Thyroid gland (tissue), 4 donors: ENCODE measurements around the gene RNF31. TPM values are rescaled to one million over a fixed set of nuclear protein-coding genes. Genes with fewer than 3 reads are reported as not detected.

Experiments used
- DNase-seq, 2 donors: peaks; one replicate each; pipeline ENCODE4 v3.0.0-alpha.2; 2019
- H3K27ac ChIP-seq, 3 donors: fragments of 200-600 bp; sonication (generic); 1 replicate in 2 of 3; 2 replicates in 1 of 3; pipeline ENCODE4 v1.5.1; 2016 to 2019; ENCODE audit warnings: mild to moderate bottlenecking in 1 of 3, moderate library complexity in 1 of 3
- H3K27me3 ChIP-seq: fragments of 200-600 bp; sonication (generic); one replicate; pipeline ENCODE4 v1.5.1; 2019
- H3K36me3 ChIP-seq, 2 donors: fragments of 200-600 bp; sonication (generic); one replicate each; pipeline ENCODE4 v1.5.1; 2016 to 2019
- H3K4me1 ChIP-seq, 2 donors: fragments of 200-600 bp; sonication (generic); one replicate each; pipeline ENCODE4 v1.5.1; 2017 to 2019
- H3K4me3 ChIP-seq, 3 donors: fragments of 200-600 bp; sonication (generic); replicated peaks in 1 of 3; 1 replicate in 2 of 3; 2 replicates in 1 of 3; pipeline ENCODE4 v1.5.1; 2016; ENCODE audit warnings: mild to moderate bottlenecking in 1 of 3
- H3K9me3 ChIP-seq: fragments of 200-600 bp; sonication (generic); one replicate; pipeline ENCODE4 v1.5.1; 2017
- CTCF ChIP-seq, 6 experiments: fragments of 200-600 bp in 3 of 6; fragments of 450-650 bp in 3 of 6; sonication (generic) in 3 of 6; IDR thresholded peaks; one replicate each; pipeline ENCODE4 v1.5.1; 2016 to 2019; ENCODE audit warnings: antibody characterized with exemption in 6 of 6, mild to moderate bottlenecking in 2 of 6, inconsistent platforms in 1 of 6, moderate library complexity in 1 of 6
- POLR2A ChIP-seq, 2 donors: fragments of 450-650 bp; IDR thresholded peaks; one replicate each; pipeline ENCODE4 v1.6.1; 2017; ENCODE audit warnings: antibody characterized with exemption in 2 of 2, mild to moderate bottlenecking in 2 of 2, moderate library complexity in 1 of 2
- WGBS, 2 donors: methylation state at CpG; one replicate each; pipeline ENCODE4 v1.1.5; 2017; 5-methylcytosine and 5-hydroxymethylcytosine counted together
- intact Hi-C: fragments of 100-400 bp; cut with DNase I; formaldehyde crosslinking; loops from one replicate; pipeline ENCODE4 v1.15.1; 2023
- total RNA-seq, 4 donors: library from RNA; depleted of rRNA; stranded (reverse); fragments of >200 nt; gene quantifications; one replicate each; pipeline ENCODE4 v1.2.3, GENCODE V29; 2016

Gene RNF31
- total RNA-seq, 4 donors from 2014 or later: 30.6 to 106 (median 67.6) TPM

- TF ChIP-seq POLR2A (IDR thresholded peaks at IDR 0.05): no peak
- TF ChIP-seq CTCF (IDR thresholded peaks at IDR 0.05): no peak
- Histone ChIP-seq H3K4me3 (no peak overlapping the region), H3K4me1 (peaks cover 0 to 3% of the 10 kb centered on the region in 2 donors), H3K27ac (no peak overlapping the region), H3K9me3 (no peaks in the 10 kb centered on the region), H3K27me3 (no peaks in the 10 kb centered on the region), H3K36me3 (peaks cover 18 to 24% of the 10 kb centered on the region in 2 donors)
- no peak for DNase-seq
- intact Hi-C loops: no loop called here
These were observed 20.4 kb upstream of the RNF31 start for GRCh38 chr14:24126939-24127338.

GRCh38 chr14:24127673-24128072 is 19.6 kb upstream of the RNF31 start:
- H3K27me3 ChIP-seq: no peaks in the 10 kb centered on the region
- intact Hi-C loops: no loop called here
- no peak overlapping the region for H3K4me3 ChIP-seq
- TF ChIP-seq POLR2A (IDR thresholded peaks at IDR 0.05): no peak
- no peak for TF ChIP-seq CTCF (IDR thresholded peaks at IDR 0.05)
- peaks cover 12 to 17% of the 10 kb centered on the region in 2 donors for H3K36me3 ChIP-seq
- WGBS, 2 donors: 91 to 98% methylated on average over 2 of the region's 2 CpGs
- H3K4me1 ChIP-seq: peaks cover 0 to 3% of the 10 kb centered on the region in 2 donors
- H3K9me3 ChIP-seq: no peaks in the 10 kb centered on the region
- no peak overlapping the region for H3K27ac ChIP-seq
- DNase-seq: no peak

- 88 to 91% methylated on average over 8 of the region's 8 CpGs for WGBS, 2 donors
- Histone ChIP-seq H3K36me3 (no peaks in the 10 kb centered on the region), H3K27ac (no peak overlapping the region), H3K4me3 (no peak overlapping the region), H3K27me3 (no peaks in the 10 kb centered on the region), H3K4me1 (peaks cover 0 to 3% of the 10 kb centered on the region in 2 donors), H3K9me3 (no peaks in the 10 kb centered on the region)
- no peak for DNase-seq
- TF ChIP-seq POLR2A (IDR thresholded peaks at IDR 0.05): no peak
- TF ChIP-seq CTCF (IDR thresholded peaks at IDR 0.05): no peak
- intact Hi-C loops: no loop called here
These were observed 17.8 kb upstream of the RNF31 start for GRCh38 chr14:24129410-24129998.

- Histone ChIP-seq H3K9me3 (no peaks in the 10 kb centered on the region), H3K4me1 (peaks cover 1 to 4% of the 10 kb centered on the region in 2 donors), H3K4me3 (no peak within 1 kb of the TSS), H3K27ac (peak within 1 kb of the TSS in 2 of 3 donors; percentile 16 to 56), H3K36me3 (no peaks in the 10 kb centered on the region), H3K27me3 (no peaks in the 10 kb centered on the region)
- intact Hi-C loops: no loop called here
- TF ChIP-seq POLR2A (IDR thresholded peaks at IDR 0.05): no peak
- no peak for TF ChIP-seq CTCF (IDR thresholded peaks at IDR 0.05)
- DNase-seq: no peak
- WGBS, 2 donors: 96% methylated on average over 5 of the region's 5 CpGs
These were observed 16.9 kb upstream of the RNF31 start, which contains the start of gene FITM1 for GRCh38 chr14:24130380-24130716. TSS of gene FITM1 (plus strand) at chr14:24130659. CDS start at chr14:24131564, 905 bp downstream.

- 55 to 66% methylated on average over 4 to 5 of the region's 7 CpGs for WGBS, 2 donors
- Histone ChIP-seq H3K36me3 (no peaks in the 10 kb centered on the region), H3K27ac (peak overlapping the region in 2 of 3 donors; percentile 16 to 56), H3K4me1 (peaks cover 4 to 7% of the 10 kb centered on the region in 2 donors), H3K9me3 (no peaks in the 10 kb centered on the region), H3K27me3 (no peaks in the 10 kb centered on the region), H3K4me3 (no peak overlapping the region)
- intact Hi-C loops: no loop called here
- peak in 1 of 2 donors; percentile 8 for DNase-seq
- no peak for TF ChIP-seq POLR2A (IDR thresholded peaks at IDR 0.05)
- no peak for TF ChIP-seq CTCF (IDR thresholded peaks at IDR 0.05)
These were observed 16.4 kb upstream of the RNF31 start for GRCh38 chr14:24130717-24131548.
